Gastrocnemius medialis (tissue), 4 donors: ENCODE measurements around the gene SPIRE1.
"Not testable (repeated sequence)": the region's sequence is repeated elsewhere in the genome, so short reads cannot be mapped to it uniquely, and the experiment has no call there.

Experiments used
- CTCF ChIP-seq, 5 experiments: fragments of 450-650 bp in 3 of 5; fragments of 200-600 bp in 2 of 5; sonication (generic) in 2 of 5; IDR thresholded peaks in 4 of 5; conservative IDR thresholded peaks in 1 of 5; 1 replicate in 4 of 5; 2 replicates in 1 of 5; pipeline ENCODE4 v1.5.1; 2016 to 2019; ENCODE audit warnings: antibody characterized with exemption in 5 of 5, mild to moderate bottlenecking in 3 of 5, moderate library complexity in 3 of 5
- POLR2A ChIP-seq, 2 donors: fragments of 450-650 bp; IDR thresholded peaks; one replicate each; pipeline ENCODE4 v1.6.1; 2017; ENCODE audit warnings: antibody characterized with exemption in 2 of 2, mild to moderate bottlenecking in 2 of 2, moderate library complexity in 2 of 2

GRCh38 chr18:12551943-12552878, 105.7 kb downstream of the SPIRE1 start:
- TF ChIP-seq CTCF (IDR thresholded peaks at IDR 0.05 in 4 of 5, conservative IDR thresholded peaks at IDR 0.05 in 1 of 5) = peak in 3 of 5 experiments; percentile 29 to 65 (median 31)
- TF ChIP-seq POLR2A (IDR thresholded peaks at IDR 0.05) = not testable (repeated sequence)
